NCI-H1930 (cell line): ENCODE data around the gene CAMK1.

Source experiments
- DNase-seq, 2 experiments: peaks; one replicate each; lab custom pipeline; 2025; lab: John Stamatoyannopoulos, UW

Gene CAMK1

GRCh38 chr3:9710174-9710739 lies 59.5 kb downstream of the CAMK1 start:
- DNase-seq, result no peak
